Suprapubic skin (tissue), 3 donors: ENCODE measurements around the gene FGF22.

Source experiments
- CTCF ChIP-seq, 2 donors: fragments of 200-600 bp in 1 of 2; fragments of 450-650 bp in 1 of 2; sonication (generic) in 1 of 2; IDR thresholded peaks; one replicate each; pipeline ENCODE4 v1.5.1; 2016 to 2019; ENCODE audit warnings: antibody characterized with exemption in 2 of 2, mild to moderate bottlenecking in 1 of 2, moderate library complexity in 1 of 2
- POLR2A ChIP-seq, 2 donors: fragments of 450-650 bp; IDR thresholded peaks; one replicate each; pipeline ENCODE4 v1.6.1; 2017; ENCODE audit warnings: antibody characterized with exemption in 2 of 2, mild to moderate bottlenecking in 2 of 2, moderate library complexity in 2 of 2

GRCh38 chr19:641702-642101 lies 2.0 kb downstream of the FGF22 start:
- TF ChIP-seq CTCF (IDR thresholded peaks at IDR 0.05), result no peak
- TF ChIP-seq POLR2A (IDR thresholded peaks at IDR 0.05), result no peak
